ENCODE measurements around the gene EXOC7.

DNA sequence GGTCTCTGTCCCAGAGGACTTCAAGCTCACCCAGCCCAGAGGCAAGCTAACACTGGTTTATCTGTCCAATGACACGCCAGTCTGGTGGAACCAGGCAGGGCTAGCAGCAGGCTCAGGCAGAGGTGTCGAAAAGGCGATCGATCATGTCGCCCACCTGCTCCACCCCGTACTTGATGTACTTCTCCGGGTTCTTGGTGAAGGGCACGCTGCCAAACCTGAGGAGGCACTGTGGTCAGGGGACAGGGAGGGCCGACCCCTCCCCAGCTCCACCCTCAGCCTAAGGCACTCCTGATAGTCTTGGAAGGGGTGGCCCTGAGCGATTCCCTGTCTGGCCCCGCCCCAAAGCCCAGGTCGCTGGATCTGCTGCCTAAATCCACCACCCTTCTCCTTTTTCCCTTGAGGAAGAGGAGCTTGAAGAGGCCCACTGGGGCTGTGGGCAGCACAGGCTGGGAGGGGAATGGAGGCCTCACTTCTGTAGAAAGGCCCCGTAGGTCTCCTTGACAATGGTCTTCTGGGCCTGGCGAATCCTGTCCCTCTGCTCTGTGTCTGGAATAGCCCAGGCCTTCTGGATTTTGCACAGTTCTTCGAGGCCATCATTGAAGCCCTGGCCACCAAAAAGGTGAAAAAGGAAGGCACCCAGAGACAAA lies 19.9 kb downstream of the EXOC7 start:
- TF ChIP-seq POLR2A (IDR thresholded peaks at IDR 0.05) (no peak), POLR2AphosphoS5 (IDR thresholded peaks at IDR 0.05) (no peak), EP300 (IDR thresholded peaks at IDR 0.05) (no peak)
- TF ChIP-seq, protein P1, sequence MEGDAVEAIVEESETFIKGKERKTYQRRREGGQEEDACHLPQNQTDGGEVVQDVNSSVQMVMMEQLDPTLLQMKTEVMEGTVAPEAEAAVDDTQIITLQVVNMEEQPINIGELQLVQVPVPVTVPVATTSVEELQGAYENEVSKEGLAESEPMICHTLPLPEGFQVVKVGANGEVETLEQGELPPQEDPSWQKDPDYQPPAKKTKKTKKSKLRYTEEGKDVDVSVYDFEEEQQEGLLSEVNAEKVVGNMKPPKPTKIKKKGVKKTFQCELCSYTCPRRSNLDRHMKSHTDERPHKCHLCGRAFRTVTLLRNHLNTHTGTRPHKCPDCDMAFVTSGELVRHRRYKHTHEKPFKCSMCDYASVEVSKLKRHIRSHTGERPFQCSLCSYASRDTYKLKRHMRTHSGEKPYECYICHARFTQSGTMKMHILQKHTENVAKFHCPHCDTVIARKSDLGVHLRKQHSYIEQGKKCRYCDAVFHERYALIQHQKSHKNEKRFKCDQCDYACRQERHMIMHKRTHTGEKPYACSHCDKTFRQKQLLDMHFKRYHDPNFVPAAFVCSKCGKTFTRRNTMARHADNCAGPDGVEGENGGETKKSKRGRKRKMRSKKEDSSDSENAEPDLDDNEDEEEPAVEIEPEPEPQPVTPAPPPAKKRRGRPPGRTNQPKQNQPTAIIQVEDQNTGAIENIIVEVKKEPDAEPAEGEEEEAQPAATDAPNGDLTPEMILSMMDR (IDR thresholded peaks at IDR 0.05): no peak
